Measurements from ENCODE around the gene WDR7. TPM values are rescaled to one million over a fixed set of nuclear protein-coding genes. Genes with fewer than 3 reads are reported as not detected.

WDR7 gene
- total RNA-seq (10 to 100 TPM; 20.5 to 20.6 TPM), polyA plus RNA-seq (21.9 TPM)

DNA sequence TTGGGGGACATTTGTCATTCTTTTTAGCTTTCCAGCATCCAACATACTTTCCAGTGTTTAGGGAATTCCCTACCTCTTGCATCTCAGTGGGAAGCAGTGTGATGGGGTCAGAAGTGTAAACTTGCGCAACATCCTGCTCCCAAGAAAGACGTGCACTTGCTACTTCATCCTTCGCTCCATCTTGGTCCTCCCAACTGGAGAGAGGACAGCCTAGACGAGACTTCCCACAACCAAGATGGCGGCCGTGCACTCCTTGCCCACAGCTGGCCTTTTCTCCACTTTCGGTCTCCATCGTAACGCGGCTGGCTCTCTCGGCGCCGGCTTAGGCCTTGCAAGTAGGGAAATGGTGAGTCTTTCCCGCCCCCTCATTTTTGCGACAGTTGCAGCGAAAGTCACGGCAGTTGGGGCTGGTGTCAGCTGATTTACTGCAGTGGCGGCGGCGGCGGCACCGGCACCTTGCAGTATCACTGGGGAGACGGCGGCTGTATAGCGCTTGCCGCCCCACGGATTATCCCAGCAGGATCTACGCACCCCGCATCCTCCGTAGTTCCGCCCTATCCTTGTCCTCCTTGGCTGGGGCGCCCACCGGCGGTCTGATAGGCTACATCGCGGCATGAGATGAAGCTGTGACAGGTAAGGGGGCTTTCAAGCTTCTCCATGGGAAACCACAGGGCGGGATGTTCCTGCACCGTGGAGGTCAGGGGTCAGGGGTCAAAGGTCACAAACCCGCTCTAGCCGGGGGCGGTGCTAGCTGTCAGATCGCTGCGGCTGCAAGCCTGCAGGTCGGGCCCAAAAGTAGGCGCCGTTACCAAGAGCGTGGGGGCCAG, at the start of gene WDR7:
Gene WDR7 (plus strand): TSS at position 416 of the 827 bp plus-strand sequence. CDS start 21,157 bp downstream, outside the sequence.
- no peaks in the 10 kb centered on the region for H3K27me3 ChIP-seq (ENCODE audit: insufficient read depth, low read length, poor library complexity, severe bottlenecking)
- H3K36me3 Mint-ChIP-seq, result peaks cover 0 to 7% (median 5%) of the 10 kb centered on the region in 3 donors
- DNase-seq, result peak; percentile 90 to 97 (median 95)
- peak within 1 kb of the TSS; percentile 92 to 97 (median 94) for H3K4me3 Mint-ChIP-seq
- H3K4me3 ChIP-seq (ENCODE audit: low read length), result peak within 1 kb of the TSS; percentile 97
- H3K4me1 Mint-ChIP-seq, result peaks cover 54 to 77% (median 61%) of the 10 kb centered on the region in 3 donors
- POLR2A ChIA-PET, result interaction anchor here (0.7 to 4.0 kb wide), 2 partner anchors 9 to 12 kb away, joined by 3 to 32 read pairs; partner anchors contain the start of gene TXNL1
- peak within 1 kb of the TSS; percentile 93 to 98 (median 96) for H3K27ac Mint-ChIP-seq
- no peaks in the 10 kb centered on the region for H3K9me3 ChIP-seq (ENCODE audit: low read length)
- H3K36me3 ChIP-seq (ENCODE audit: insufficient read depth, low read length), result no peaks in the 10 kb centered on the region
- CTCF ChIA-PET, result interaction anchor here (0.6 to 3.6 kb wide), 4 partner anchors 10 to 53 kb away, joined by 3 to 20 read pairs (median 10); partner anchors contain the start of gene TXNL1
- H3K27ac ChIP-seq (ENCODE audit: low read depth, low read length), result peak within 1 kb of the TSS; percentile 74
- no peaks in the 10 kb centered on the region for H3K9me3 Mint-ChIP-seq
- H3K27me3 Mint-ChIP-seq, result no peaks in the 10 kb centered on the region
- peaks cover 39% of the 10 kb centered on the region for H3K4me1 ChIP-seq (ENCODE audit: insufficient read depth, low read length)

GRCh38 chr18:56606618-56607017, 44.5 kb upstream of the WDR7 start:
- Histone ChIP-seq H3K27ac (ENCODE audit: low read depth, low read length) (no peak overlapping the region), H3K9me3 (ENCODE audit: low read length) (no peaks in the 10 kb centered on the region), H3K36me3 (ENCODE audit: insufficient read depth, low read length) (peaks cover 13% of the 10 kb centered on the region), H3K4me3 (ENCODE audit: low read length) (no peak overlapping the region), H3K4me1 (ENCODE audit: insufficient read depth, low read length) (no peaks in the 10 kb centered on the region), H3K27me3 (ENCODE audit: insufficient read depth, low read length, poor library complexity, severe bottlenecking) (no peaks in the 10 kb centered on the region)
- Mint-ChIP-seq H3K9me3 (no peaks in the 10 kb centered on the region), H3K4me3 (no peak overlapping the region), H3K27ac (no peak overlapping the region), H3K4me1 (peaks cover 0 to 4% (median 0%) of the 10 kb centered on the region in 3 donors), H3K27me3 (no peaks in the 10 kb centered on the region), H3K36me3 (peaks cover 0 to 68% (median 16%) of the 10 kb centered on the region in 3 donors)
- ChIA-PET CTCF (no interaction called here), POLR2A (no interaction called here)
- no peak for DNase-seq

DNA sequence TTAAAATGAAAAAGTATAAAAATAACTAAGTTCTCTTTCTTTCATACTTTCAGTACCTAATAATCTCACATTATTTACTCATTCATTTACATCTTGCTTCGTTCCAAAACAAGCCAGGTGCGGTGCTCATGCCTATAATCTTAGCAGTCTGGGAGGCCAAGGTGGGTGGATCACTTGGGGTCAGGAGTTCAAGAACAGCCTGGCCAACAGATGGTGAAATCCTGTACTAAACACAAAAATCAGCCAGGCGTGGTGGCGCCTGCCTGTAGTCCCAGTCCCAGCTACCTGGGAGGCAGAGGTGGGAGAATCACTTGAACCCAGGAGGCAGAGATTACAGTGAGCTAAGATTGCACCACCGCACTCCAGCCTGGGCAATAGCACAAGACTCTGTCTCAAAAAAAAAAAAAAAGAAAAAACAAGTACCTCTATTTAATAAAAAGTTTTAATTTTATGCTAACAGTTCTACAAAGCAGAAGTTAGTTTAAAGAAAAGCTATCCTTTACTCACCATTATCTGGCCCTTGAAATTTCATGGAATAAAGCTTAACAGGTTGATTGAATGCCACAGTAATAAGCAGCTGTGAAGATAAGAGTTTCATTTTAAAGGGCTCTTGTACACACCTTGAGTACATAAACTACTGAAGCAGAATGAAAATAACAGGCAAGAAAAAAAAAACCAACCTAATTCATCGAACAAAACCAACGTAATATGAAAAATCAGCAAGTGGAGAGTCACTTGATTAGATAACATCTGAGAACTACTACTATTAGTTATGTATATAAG, 35.2 kb upstream of the WDR7 start:
- H3K4me3 Mint-ChIP-seq, result no peak overlapping the region
- no peak for DNase-seq
- no peaks in the 10 kb centered on the region for H3K4me1 ChIP-seq (ENCODE audit: insufficient read depth, low read length)
- no peaks in the 10 kb centered on the region for H3K9me3 Mint-ChIP-seq
- peaks cover 19% of the 10 kb centered on the region for H3K36me3 ChIP-seq (ENCODE audit: insufficient read depth, low read length)
- peaks cover 0 to 8% (median 7%) of the 10 kb centered on the region in 3 donors for H3K4me1 Mint-ChIP-seq
- H3K27me3 Mint-ChIP-seq, result no peaks in the 10 kb centered on the region
- ChIA-PET CTCF (no interaction called here), POLR2A (no interaction called here)
- no peaks in the 10 kb centered on the region for H3K27me3 ChIP-seq (ENCODE audit: insufficient read depth, low read length, poor library complexity, severe bottlenecking)
- peaks cover 16 to 66% (median 22%) of the 10 kb centered on the region in 3 donors for H3K36me3 Mint-ChIP-seq
- H3K4me3 ChIP-seq (ENCODE audit: low read length), result no peak overlapping the region
- peak overlapping the region in 1 of 8 donors; percentile 18 for H3K27ac Mint-ChIP-seq
- no peak overlapping the region for H3K27ac ChIP-seq (ENCODE audit: low read depth, low read length)
- no peaks in the 10 kb centered on the region for H3K9me3 ChIP-seq (ENCODE audit: low read length)

DNA sequence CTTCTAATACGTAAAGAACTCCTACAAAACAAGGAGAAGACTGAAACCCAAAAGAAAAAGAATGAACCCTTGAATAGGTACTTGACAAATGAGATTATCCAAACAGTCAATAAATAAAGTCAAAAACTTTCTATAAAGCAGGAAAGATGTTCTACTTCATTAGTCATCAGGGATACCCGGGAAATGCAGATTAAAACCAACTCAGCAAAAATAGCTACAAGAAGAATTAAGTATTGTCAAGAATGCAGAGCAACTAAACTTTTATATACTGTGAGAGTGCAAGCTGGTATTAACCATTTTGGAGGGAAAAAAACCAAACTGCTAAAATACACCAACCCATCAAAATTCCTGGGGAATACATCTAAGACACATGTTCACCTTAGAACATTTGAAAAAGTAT, 23.2 kb upstream of the WDR7 start:
- H3K4me3 Mint-ChIP-seq, result no peak overlapping the region
- H3K27ac Mint-ChIP-seq, result no peak overlapping the region
- CTCF ChIA-PET, result no interaction called here
- H3K4me3 ChIP-seq (ENCODE audit: low read length), result no peak overlapping the region
- H3K4me1 ChIP-seq (ENCODE audit: insufficient read depth, low read length), result no peaks in the 10 kb centered on the region
- no peak overlapping the region for H3K27ac ChIP-seq (ENCODE audit: low read depth, low read length)
- H3K36me3 ChIP-seq (ENCODE audit: insufficient read depth, low read length), result peaks cover 6% of the 10 kb centered on the region
- POLR2A ChIA-PET, result no interaction called here
- H3K4me1 Mint-ChIP-seq, result peaks cover 62 to 83% (median 75%) of the 10 kb centered on the region in 3 donors
- no peak for DNase-seq
- H3K9me3 Mint-ChIP-seq, result no peaks in the 10 kb centered on the region
- no peaks in the 10 kb centered on the region for H3K27me3 ChIP-seq (ENCODE audit: insufficient read depth, low read length, poor library complexity, severe bottlenecking)
- no peaks in the 10 kb centered on the region for H3K27me3 Mint-ChIP-seq
- peaks cover 0 to 54% (median 10%) of the 10 kb centered on the region in 3 donors for H3K36me3 Mint-ChIP-seq
- no peaks in the 10 kb centered on the region for H3K9me3 ChIP-seq (ENCODE audit: low read length)

- Histone ChIP-seq H3K4me3 (ENCODE audit: low read length) (no peak overlapping the region), H3K36me3 (ENCODE audit: insufficient read depth, low read length) (no peaks in the 10 kb centered on the region), H3K27me3 (ENCODE audit: insufficient read depth, low read length, poor library complexity, severe bottlenecking) (no peaks in the 10 kb centered on the region), H3K4me1 (ENCODE audit: insufficient read depth, low read length) (peaks cover 15% of the 10 kb centered on the region), H3K9me3 (ENCODE audit: low read length) (no peaks in the 10 kb centered on the region), H3K27ac (ENCODE audit: low read depth, low read length) (peak overlapping the region; percentile 14)
- CTCF ChIA-PET, result interaction anchor here (0.7 to 0.9 kb wide), 2 partner anchors 9 to 13 kb away, joined by 3 to 4 read pairs; no protein-coding TSS in a partner anchor
- Mint-ChIP-seq H3K4me3 (peak overlapping the region in 1 of 7 donors; percentile 34), H3K9me3 (no peaks in the 10 kb centered on the region), H3K36me3 (peaks cover 0 to 43% (median 13%) of the 10 kb centered on the region in 3 donors), H3K4me1 (peaks cover 80 to 95% (median 93%) of the 10 kb centered on the region in 3 donors), H3K27ac (no peak overlapping the region), H3K27me3 (no peaks in the 10 kb centered on the region)
- POLR2A ChIA-PET, result interaction anchor here (0.6 kb wide), 1 partner anchor 24 kb away, joined by 4 read pairs; no protein-coding TSS in a partner anchor
- DNase-seq, result no peak
Observed at GRCh38 chr18:56632070-56633022, 18.8 kb upstream of the WDR7 start.

DNA sequence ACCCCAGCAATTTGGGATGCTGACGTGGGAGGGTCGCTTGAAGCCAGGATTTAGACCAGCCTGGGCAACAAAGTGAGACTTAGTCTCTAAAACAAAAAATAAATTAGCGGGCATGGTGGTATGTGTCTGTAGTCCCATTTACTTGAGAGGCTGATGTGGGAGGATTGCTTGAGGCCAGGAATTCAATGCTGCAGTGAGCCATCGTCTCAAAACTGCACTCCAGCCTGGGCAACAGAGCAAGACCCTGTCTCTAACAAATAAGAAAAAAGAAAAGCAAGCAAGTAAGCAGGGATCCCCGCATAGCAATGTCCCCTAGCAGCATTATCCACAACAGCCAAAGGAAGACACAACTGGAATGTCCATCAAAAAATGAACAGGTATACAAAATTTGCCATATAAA, 16.2 kb upstream of the WDR7 start:
- no peaks in the 10 kb centered on the region for H3K36me3 ChIP-seq (ENCODE audit: insufficient read depth, low read length)
- Mint-ChIP-seq H3K27ac (peak overlapping the region in 5 of 8 donors; percentile 4 to 69 (median 25)), H3K4me1 (peaks cover 76 to 87% (median 82%) of the 10 kb centered on the region in 3 donors), H3K4me3 (peak overlapping the region in 5 of 7 donors; percentile 7 to 67 (median 19)), H3K27me3 (no peaks in the 10 kb centered on the region), H3K36me3 (peaks cover 0 to 50% (median 12%) of the 10 kb centered on the region in 3 donors), H3K9me3 (no peaks in the 10 kb centered on the region)
- H3K27me3 ChIP-seq (ENCODE audit: insufficient read depth, low read length, poor library complexity, severe bottlenecking), result no peaks in the 10 kb centered on the region
- peaks cover 27% of the 10 kb centered on the region for H3K4me1 ChIP-seq (ENCODE audit: insufficient read depth, low read length)
- no peaks in the 10 kb centered on the region for H3K9me3 ChIP-seq (ENCODE audit: low read length)
- no peak for DNase-seq
- ChIA-PET CTCF (no interaction called here), POLR2A (no interaction called here)
- no peak overlapping the region for H3K27ac ChIP-seq (ENCODE audit: low read depth, low read length)
- H3K4me3 ChIP-seq (ENCODE audit: low read length), result no peak overlapping the region

- Mint-ChIP-seq H3K27me3 (no peaks in the 10 kb centered on the region), H3K4me3 (peak overlapping the region; percentile 88 to 100 (median 98)), H3K27ac (peak overlapping the region; percentile 21 to 100 (median 96)), H3K9me3 (no peaks in the 10 kb centered on the region), H3K36me3 (peaks cover 0 to 36% (median 10%) of the 10 kb centered on the region in 3 donors), H3K4me1 (peaks cover 61 to 69% (median 61%) of the 10 kb centered on the region in 3 donors)
- ChIA-PET POLR2A (interaction anchor here (3.8 kb wide), 1 partner anchor 14 kb away, joined by 32 read pairs; the partner anchor contains the start of gene WDR7), CTCF (interaction anchor here (2.7 kb wide), 1 partner anchor 14 kb away, joined by 16 read pairs; the partner anchor contains the start of gene WDR7)
- H3K27me3 ChIP-seq (ENCODE audit: insufficient read depth, low read length, poor library complexity, severe bottlenecking), result no peaks in the 10 kb centered on the region
- peak overlapping the region; percentile 88 for H3K4me3 ChIP-seq (ENCODE audit: low read length)
- peaks cover 27% of the 10 kb centered on the region for H3K4me1 ChIP-seq (ENCODE audit: insufficient read depth, low read length)
- peak overlapping the region; percentile 87 for H3K27ac ChIP-seq (ENCODE audit: low read depth, low read length)
- H3K36me3 ChIP-seq (ENCODE audit: insufficient read depth, low read length), result no peaks in the 10 kb centered on the region
- H3K9me3 ChIP-seq (ENCODE audit: low read length), result no peaks in the 10 kb centered on the region
- no peak for DNase-seq
Observed at GRCh38 chr18:56637176-56637575, 14.0 kb upstream of the WDR7 start.
